Measurements from ENCODE around the gene PRRX1.

DNA sequence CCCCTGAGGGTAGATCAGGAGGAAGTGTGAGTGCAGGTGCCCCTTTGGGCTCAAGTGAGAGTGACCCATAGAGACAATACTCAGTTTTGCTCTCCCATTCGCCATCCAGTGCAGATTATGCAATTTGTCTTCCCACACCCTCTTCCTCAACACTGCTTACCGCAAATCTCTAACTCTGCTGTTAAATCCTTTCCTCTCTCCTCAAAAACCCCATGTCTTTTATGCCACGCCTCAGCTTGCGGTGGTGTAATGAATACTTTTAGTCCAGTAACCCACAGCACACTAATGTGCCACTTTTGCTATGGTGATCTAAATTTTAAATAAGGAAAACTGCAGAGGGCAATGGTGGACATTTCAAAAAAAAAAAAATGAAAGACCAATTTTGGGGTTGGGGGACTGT, 57.7 kb downstream of the PRRX1 start:
- TF ChIP-seq, protein P1, sequence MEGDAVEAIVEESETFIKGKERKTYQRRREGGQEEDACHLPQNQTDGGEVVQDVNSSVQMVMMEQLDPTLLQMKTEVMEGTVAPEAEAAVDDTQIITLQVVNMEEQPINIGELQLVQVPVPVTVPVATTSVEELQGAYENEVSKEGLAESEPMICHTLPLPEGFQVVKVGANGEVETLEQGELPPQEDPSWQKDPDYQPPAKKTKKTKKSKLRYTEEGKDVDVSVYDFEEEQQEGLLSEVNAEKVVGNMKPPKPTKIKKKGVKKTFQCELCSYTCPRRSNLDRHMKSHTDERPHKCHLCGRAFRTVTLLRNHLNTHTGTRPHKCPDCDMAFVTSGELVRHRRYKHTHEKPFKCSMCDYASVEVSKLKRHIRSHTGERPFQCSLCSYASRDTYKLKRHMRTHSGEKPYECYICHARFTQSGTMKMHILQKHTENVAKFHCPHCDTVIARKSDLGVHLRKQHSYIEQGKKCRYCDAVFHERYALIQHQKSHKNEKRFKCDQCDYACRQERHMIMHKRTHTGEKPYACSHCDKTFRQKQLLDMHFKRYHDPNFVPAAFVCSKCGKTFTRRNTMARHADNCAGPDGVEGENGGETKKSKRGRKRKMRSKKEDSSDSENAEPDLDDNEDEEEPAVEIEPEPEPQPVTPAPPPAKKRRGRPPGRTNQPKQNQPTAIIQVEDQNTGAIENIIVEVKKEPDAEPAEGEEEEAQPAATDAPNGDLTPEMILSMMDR (IDR thresholded peaks at IDR 0.05), result no peak
- no peak for TF ChIP-seq POLR2A (IDR thresholded peaks at IDR 0.05)

Measured in adrenal gland (tissue), 5 donors.